NCI-H460 (cell line): Measurements from ENCODE around the gene BIN1. TPM values are rescaled to one million over a fixed set of nuclear protein-coding genes. Genes with fewer than 3 reads are reported as not detected.

Source experiments
- DNase-seq: peaks from one replicate; pipeline ENCODE4 v3.0.0-alpha.2; 2016; ENCODE audit warnings: low read depth; ENCODE audit errors: extremely low read depth
- total RNA-seq: library from RNA; depleted of rRNA; stranded (reverse); fragments of >200 nt; shearing (Covaris generic); gene quantifications from 2 replicates; pipeline ENCODE4 v1.2.3, GENCODE V29; 2014

BIN1 gene
- total RNA-seq, 1 experiment from 2014 or later: 50.7 TPM

DNA sequence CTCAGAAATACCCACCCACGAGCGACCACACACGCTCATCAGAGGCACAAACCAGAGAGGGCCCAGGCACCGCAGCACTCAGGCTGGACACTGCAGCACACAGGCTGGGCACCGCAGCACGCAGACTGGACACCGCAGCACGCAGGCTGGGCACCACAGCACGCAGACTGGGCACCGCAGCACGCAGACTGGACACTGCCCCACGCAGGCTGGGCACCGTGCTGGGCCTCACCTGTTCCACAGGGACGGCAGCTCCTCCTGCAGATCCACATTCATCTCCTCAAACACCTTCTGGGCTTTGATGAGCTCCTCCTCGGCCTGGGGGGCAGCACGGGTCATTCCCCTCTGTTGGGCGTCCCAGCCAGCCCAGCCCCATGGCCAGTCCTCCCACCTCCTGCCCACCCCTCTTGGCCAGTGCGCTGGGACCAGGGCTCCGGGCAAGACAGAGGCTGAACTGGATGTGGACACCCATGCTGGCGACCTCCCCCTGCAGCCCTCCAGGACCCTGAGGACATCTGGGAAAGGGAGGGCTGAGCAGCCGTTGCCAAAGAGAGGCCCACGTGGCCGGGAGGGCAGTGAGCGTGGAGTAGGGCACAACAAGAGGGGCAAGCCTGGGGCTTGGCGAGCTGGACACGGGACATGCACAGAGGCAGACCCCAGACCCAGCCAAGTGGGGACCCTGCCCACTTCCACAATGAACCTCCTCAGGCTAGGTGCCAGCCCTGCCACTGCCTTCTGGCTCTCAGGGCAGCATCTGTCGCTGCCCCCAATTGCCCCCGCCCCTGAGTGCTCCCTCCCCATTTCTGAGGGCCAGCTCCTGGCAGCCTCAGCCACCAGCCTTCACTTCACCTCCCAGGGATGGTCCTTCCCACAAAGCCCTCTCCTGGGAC, 43.0 kb downstream of the BIN1 start:
- no peak for DNase-seq

DNA sequence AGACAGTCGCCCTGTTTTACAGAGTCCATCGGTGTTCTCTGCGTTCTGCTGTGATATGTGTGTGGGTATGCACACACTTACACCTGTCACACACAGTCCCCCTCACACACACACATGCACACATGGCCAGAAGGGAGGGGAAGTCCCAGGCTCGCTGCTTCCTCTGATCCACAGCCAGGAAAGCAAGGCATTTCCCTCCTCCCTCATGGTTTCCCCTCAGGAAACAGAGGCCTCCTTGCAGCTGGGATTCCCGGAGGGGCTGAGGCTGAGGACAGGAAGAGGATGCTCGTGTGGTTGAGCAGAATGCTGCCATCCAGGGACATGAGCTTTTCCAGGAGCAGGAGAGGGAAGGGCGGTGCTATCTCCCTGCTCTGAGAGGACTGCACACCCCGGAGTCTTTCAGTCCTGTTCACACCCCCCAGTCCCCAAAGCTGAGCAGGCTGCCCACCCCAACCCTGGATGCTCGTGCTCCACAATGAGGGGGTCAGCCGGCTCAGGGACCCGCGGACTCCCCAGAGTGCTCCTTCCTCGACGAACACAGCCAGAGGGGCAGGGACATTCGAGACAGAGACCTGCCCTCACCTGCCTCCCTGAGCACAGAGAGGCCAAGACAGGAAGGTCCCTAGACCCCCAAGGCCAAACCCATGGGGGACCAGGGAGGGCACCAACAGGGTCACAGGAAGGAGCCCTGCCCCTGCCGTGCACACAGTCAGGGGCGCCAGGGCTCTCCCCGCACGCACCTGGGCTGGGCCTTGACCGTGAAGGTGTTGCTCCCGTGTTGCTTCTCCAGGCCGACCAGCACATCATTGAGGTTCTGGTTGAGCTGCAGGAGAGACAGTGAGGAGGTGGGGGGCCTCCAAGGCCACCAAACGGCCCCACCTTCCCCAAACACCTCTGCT, 45.3 kb downstream of the BIN1 start:
- DNase-seq: no peak

DNA sequence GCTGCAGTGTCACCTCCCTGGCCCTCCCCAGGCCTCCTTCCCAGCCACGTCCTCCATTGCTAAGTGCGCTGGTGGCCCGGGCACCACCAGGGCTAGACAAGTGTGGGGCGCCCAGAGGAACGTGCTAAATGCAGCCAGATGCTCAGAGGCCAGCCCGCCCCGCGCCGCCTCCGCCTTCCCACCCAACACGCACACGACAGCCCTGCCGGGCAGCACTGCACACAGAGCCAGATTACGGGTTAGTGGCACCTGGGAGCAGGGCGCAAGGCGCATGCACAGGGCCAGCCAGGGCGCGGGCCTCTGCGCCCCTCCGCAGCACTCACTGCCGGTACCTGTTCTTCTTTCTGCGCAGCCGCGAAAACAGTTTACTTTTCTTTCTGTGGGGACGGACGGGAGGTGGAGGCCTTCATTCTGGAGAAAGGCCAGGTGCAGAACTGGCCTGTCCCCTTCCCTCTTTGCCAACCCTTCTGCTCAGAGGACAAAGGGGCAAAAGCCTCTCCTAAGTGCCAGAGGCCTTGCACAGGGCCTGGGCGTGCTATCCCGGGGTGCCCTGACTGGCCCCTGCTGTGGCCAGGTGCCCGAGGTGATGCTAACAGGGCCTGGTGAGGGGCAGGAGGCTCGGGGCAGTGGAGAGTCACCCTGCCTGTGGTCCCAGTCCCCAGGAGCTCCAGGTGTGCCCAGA, 46.5 kb downstream of the BIN1 start:
- DNase-seq: no peak

DNA sequence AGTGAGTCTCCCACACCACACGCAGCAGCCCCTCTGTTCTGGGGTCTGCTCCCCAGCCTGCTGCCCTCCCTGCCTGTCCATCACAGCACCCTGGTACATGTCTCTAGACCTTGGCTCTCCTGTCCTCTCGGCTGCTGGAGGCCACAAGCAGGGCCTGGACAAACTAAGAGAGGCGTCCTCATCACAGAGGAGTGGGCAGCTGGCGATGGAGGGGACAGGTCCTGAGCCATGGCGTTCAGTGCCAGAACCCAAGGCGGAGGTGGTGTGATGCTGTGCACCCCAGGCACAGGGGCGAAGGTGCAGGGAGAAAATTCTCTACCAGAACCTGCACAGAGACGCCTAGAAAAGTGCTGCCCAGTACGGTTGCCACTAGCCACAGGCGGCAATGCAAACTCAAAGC, 47.4 kb downstream of the BIN1 start:
- DNase-seq: no peak

DNA sequence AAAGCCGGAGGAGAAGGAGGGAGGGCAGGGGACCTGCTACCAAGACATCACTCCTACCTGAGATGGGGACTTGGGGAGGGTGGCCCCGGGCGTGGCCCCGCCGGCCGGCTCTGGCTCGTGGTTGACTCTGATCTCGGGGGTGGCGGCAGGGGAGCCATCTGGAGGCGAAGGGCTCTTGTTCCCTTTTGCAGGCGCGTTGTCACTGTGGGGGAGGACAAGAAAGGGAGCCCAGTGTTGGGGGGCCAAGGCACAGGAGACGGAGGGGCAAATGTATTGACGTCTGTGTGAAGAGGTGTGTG, 48.1 kb downstream of the BIN1 start:
- DNase-seq: no peak

DNA sequence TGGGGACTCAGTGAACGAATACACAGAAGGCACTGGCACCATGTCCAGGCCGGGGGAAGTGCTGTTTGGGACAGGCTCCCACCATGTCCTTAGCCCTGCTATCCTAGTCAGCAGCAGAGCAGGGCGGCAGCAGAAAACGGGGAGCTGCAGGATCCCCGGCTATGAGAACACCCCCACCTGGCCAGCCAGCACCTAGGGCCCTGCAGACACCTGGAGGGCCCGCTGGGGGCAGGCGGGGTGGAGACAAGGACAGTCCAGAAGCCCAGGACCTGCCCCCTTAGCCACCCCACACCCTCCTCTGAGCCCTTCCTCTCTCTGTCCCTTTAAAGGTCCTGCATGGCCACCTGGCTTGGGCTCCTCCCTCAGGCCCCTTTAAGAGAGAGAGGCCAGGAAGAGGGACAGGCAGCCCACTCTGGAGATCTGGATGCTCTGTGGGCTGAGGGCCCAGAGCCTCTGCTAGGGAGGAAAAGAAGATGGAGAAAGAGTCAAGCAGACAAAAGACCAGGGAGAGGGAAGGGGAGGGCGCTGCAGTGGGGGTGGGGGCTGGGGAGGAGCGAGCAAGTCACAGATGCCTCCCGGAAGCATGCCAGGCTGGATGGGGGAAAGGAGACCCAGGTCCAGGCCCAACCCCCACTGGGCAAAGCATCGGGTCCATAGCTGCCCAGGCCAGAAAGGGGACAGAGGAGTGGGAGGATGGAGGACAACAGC, 48.6 kb downstream of the BIN1 start:
- no peak for DNase-seq

DNA sequence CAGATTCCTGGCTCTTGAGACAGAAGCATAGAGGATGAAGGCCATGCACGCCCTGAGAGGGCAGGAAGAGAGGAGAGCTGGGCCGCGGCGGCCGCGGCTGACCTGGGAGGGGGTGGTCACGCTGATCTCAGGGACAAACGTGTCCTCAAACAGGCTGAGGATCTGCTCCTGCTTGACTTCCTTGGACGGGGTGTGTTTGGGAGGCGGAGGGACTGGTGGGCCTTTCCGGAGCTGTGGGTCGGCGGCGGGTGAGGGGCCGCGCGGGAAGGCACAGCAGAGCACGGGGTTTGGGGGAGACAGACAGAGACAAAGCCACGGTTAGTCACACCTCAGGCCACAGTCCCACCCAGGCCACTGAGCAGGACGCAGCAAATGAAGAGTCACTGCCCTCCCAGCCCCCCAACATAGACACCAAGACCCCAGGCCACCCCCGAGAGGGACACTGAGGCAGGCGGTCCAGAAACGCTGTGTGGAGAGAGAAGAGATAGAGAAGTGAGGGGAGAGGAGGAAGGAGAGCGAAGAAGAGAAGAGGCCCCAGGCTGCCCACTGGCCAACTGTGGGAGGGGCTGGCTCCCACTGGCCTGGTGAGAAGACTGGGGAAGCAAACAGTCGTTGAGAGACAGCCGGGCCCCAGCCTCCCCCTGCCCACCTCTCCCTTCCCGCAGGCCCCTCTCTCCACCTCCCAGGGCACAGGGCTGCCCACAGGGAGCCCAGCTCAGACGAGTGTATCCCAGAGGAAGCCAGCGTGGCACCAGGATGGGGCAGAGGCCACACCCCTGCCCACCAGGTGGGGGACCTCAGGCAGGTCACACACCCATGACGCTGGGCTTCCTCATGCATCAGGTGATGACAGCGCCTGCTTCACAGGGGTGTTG, 49.3 kb downstream of the BIN1 start:
- no peak for DNase-seq

DNA sequence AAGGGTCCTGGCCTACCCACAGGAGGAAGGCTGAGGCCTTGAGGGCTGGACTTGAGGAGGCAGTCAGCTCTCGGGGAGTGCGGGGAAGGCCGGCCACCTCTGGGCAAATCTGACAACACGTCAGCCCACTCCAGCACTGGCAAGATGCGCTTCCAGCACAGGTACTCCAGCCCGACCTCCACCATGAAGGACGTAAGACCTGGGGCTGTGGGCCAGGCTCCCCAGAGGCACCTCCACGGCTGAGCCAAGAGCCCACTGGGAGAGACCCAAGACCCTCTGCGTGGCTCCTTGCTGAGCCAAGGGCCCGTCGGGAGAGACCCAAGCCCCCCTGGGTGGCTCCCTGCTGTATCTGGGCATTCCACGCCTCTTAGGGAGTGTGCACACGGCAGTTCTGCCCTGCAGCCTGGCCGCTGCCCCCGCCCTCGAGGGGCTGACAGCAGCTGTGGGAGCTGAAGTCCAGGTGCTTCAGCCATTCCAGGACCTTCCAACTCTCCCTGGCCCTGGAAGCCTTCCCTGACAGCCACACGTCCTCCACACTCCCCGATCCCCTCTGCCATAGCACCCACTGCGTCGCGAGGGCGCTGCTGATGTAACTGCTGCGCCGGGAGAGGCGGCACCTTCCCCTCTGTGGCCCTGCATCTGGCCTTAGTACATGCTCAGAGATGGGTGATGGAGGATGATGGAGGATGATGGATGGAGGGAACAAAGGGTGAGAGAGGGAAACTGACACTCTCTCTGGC, 50.2 kb downstream of the BIN1 start:
- no peak for DNase-seq

DNA sequence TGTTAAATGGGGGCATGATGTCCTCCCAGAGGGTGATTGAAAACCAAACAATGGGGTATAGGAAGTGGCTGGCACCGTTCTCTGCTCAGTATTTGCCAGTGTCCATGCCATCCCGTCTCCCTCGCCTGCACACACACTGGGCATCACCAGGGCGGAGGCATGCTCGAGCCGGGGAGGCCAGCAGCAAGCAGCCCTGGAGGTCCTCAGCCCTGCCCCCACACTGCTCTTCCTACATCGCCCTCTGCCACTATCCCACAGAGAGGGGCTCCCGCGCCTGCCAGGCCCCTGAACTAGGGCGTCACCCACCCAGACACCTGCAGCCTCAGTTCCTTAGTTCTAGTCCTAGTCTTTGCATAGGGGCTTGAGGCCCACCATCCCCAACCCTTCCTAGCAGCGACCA, 50.9 kb downstream of the BIN1 start:
- no peak for DNase-seq

DNA sequence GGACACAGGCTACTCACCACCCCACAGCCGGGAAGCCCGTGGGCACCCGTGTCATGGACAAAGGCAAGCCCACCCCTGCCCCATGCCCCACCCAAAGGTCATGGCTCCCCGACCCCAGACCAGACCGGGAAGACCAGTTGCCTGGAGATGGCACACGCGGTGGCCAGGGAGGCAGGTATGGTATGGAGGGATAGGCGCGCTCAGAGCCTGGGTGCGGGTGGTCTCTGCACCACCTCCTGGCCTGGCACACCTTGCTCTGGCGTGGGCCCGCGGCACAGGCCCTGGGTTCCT, 51.2 kb downstream of the BIN1 start:
- DNase-seq: no peak

DNA sequence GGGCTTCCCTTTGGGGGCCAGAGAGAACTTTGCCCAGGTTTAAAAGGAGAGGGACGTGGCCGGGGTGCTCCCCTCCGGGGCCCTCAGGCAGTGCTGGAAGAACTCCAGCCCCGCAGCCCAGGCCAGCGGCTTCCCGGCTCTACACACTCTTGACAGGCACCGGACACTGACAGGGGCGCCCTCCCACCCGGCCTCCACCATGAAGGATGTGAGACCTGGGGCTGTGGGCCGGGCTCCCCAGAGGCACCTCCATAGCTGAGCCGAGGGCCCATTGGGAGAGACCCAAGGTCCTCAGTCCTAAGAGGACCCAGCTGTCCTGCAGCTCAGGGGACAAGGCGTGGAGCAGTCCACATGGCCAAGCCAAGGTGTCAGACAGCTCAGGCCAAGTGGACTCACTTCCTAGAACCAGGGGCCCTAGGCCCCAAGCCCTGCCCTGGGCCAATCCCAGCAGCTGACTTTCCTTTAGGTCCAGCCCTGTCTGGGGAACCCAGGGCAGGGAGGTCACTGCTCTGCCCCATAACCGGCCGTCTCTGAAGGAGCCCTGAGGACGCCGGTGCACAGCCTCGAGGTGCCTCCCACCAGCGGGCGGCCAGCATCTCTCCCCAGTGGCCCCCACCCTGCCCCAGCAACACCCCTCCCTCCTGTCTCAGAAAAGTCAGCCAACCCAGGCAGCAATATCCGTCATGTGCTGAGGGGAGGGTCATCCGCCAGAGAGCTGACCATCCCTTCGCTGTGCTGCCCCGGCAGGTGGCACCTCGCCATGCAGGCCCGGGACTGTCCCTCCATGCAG, 51.8 kb downstream of the BIN1 start:
- DNase-seq: no peak

DNA sequence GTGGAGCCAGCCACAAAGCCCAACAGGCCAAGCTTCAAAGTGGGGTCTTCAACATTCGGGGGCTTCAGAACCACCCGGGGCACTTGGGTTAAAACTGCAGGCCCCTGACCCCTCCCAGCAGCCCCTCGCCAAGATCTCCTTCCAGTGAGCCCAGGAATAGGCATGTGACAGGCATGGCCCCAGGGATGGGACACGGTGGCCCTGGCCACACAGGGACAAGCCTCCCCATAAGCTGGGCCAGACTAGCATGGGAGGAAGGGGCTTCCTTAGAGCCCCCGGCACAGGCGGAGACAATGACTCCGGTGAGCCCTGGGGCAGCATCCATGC, 52.4 kb downstream of the BIN1 start:
- DNase-seq: no peak

DNA sequence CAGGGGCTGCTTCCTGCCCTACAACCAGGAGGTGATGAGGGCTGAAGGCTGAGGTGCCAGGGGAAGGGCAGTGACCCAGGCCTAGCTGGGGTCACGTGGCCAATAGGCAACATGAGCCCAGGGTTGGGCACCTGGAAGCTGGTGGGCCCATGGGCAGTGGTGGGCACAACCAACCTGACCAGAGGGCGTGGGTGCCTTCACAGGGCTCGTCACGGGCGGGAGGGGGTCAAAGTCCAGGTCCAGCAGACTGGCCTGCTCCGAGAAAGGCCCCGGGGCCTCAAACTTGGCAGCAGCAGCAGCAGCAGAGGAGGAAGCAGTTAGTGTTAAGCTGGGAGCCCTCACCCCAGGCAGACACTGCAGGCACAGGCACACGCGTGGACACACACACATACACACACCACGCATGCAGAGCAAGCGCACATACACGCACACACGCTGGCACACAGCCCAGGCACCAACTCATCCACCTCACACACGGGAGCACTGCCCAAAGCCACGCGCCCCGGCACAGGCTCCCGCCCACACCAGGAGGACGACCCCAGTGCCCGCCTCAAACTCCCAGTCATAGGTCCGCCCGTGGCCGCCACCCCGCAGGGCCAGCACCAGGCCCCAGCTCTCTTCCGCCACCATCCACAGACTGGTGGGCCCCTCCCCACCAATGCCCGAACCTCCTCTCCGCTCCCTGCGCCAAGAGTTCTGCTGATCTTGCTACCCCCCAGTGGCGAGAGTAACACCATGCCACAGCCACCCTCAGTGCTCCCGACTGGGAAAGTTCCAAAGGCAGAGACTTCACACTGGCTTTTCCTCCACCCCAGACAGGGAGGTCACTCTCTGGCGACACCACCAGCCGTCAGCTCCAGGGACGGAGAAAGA, 53.0 kb downstream of the BIN1 start:
- DNase-seq: no peak

DNA sequence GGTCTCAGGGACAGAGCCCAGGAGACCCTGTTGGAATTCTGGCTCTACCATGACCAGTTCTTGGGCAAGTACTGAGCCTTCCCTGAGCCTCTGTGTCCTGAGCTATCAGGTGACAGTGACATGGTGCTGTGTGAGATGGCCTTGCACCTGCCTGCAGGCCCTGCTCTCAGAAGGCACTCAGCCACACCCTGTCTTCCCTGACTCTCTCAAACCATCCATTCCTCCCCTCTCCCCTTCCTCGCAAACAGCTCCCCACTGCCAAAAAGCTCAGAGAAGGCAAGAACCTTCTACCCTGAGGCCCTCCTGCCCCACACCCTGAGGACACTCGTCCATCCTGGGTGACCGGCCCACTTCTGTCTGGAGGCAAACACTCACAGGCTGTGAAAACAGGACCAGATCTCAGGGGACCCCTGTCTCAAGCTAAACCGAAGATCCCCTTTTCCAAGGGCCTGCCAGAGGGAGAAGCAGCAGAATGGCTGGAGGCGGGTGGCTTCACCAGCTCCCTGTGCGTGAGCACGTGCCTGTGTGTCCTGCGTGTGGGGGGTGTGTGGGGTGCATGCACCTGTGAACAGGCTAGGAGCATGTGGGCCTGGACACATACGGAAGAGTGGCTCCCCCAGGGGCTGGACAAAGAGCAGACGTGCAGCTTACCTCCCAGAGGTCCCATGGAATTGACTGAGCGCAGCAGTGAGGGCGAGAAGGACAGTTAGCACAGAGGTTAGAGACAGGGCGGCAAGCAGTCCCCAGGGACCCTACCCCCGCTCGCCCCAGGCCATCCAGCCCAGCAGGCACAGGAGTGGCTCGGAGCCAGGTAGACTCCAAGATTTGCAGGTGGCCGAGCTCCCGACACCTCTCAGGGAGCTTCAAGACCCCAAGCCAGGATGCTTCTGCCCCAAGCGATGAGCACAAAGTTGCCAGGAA, 53.9 kb downstream of the BIN1 start:
- DNase-seq: no peak

DNA sequence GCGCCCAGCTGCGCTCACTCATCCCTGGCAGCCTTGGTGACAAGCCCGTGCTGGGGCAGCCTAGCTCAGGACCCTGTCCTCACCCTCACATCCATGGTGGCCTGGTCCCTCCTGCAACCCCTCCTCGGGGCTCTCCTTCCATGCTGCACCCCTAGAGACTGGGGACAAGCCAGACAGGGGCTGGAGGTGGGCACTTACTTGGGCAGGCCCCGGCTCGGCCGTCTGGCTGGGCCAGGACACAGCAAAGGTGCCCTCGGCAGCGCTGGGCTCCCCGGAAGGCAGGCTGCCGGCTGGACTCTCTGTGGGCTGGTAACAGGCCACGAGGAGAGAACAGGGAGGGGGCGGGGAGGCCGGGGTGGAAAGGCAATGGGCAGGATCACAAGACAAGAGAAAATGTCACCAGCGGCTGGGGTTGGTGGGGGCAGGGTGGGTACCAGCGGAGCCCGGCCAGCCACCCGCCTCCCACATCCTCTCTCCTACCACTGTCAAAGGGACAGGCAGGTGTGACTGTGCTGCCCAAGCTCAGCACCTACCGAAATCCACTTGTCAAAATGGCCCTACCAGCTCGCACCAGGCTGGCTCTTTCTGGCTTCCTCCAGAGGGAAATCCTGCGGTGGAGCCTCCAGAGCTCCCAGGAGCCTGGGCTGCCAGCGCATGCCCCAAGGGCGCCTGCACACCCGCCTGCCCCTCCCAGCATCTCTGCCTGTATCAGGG, 54.7 kb downstream of the BIN1 start:
- no peak for DNase-seq
